Measurements from ENCODE around the gene KDELR1. TPM values are rescaled to one million over a fixed set of nuclear protein-coding genes. Genes with fewer than 3 reads are reported as not detected.

KDELR1 gene
- total and polyA plus RNA-seq, 2 of the 13 experiments (the other 11 are each of a cell fraction or from before 2014, with no cell fraction given): 134 to 185 TPM

GRCh38 chr19:48362716-48363499, 28.4 kb downstream of the KDELR1 start (continued):
- TF ChIP-seq ZNF646 (CRISPR knock-in tag; IDR thresholded peaks at IDR 0.05) (no peak), CBX5 (CRISPR knock-in tag; IDR thresholded peaks at IDR 0.05; ENCODE audit: borderline replicate concordance) (0 out of 2 replicates have a peak, but pooled peaks have one; percentile 22), ZNF354B (CRISPR knock-in tag; IDR thresholded peaks at IDR 0.05) (no peak), ATF1 (CRISPR knock-in tag; IDR thresholded peaks at IDR 0.05) (no peak), ZNF230 (CRISPR knock-in tag; IDR thresholded peaks at IDR 0.05) (no peak; the same call in 1 of the 2 replicates), SMAD1 (CRISPR knock-in tag; IDR thresholded peaks at IDR 0.05; ENCODE audit: borderline replicate concordance, low read depth) (no peak), ZNF737 (CRISPR knock-in tag; IDR thresholded peaks at IDR 0.05; ENCODE audit: borderline replicate concordance) (no peak), SAP130 (CRISPR knock-in tag; IDR thresholded peaks at IDR 0.05; ENCODE audit: low read depth) (no peak; the same call in 1 of the 2 replicates), ARHGAP35 (CRISPR knock-in tag; IDR thresholded peaks at IDR 0.05; ENCODE audit: borderline replicate concordance) (no peak), KAT8 (CRISPR knock-in tag; IDR thresholded peaks at IDR 0.05) (no peak), ZBTB3 (CRISPR knock-in tag; IDR thresholded peaks at IDR 0.05; ENCODE audit: borderline replicate concordance, low read depth) (peak; percentile 51; the same call in 1 of the 2 replicates), ZNF546 (CRISPR knock-in tag; conservative IDR thresholded peaks at IDR 0.05) (no peak)
- TF ChIP-seq, protein P1, sequence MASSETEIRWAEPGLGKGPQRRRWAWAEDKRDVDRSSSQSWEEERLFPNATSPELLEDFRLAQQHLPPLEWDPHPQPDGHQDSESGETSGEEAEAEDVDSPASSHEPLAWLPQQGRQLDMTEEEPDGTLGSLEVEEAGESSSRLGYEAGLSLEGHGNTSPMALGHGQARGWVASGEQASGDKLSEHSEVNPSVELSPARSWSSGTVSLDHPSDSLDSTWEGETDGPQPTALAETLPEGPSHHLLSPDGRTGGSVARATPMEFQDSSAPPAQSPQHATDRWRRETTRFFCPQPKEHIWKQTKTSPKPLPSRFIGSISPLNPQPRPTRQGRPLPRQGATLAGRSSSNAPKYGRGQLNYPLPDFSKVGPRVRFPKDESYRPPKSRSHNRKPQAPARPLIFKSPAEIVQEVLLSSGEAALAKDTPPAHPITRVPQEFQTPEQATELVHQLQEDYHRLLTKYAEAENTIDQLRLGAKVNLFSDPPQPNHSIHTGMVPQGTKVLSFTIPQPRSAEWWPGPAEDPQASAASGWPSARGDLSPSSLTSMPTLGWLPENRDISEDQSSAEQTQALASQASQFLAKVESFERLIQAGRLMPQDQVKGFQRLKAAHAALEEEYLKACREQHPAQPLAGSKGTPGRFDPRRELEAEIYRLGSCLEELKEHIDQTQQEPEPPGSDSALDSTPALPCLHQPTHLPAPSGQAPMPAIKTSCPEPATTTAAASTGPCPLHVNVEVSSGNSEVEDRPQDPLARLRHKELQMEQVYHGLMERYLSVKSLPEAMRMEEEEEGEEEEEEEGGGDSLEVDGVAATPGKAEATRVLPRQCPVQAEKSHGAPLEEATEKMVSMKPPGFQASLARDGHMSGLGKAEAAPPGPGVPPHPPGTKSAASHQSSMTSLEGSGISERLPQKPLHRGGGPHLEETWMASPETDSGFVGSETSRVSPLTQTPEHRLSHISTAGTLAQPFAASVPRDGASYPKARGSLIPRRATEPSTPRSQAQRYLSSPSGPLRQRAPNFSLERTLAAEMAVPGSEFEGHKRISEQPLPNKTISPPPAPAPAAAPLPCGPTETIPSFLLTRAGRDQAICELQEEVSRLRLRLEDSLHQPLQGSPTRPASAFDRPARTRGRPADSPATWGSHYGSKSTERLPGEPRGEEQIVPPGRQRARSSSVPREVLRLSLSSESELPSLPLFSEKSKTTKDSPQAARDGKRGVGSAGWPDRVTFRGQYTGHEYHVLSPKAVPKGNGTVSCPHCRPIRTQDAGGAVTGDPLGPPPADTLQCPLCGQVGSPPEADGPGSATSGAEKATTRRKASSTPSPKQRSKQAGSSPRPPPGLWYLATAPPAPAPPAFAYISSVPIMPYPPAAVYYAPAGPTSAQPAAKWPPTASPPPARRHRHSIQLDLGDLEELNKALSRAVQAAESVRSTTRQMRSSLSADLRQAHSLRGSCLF (CRISPR knock-in tag; IDR thresholded peaks at IDR 0.05; ENCODE audit: borderline replicate concordance): no peak
- TF ChIP-seq, protein P2, sequence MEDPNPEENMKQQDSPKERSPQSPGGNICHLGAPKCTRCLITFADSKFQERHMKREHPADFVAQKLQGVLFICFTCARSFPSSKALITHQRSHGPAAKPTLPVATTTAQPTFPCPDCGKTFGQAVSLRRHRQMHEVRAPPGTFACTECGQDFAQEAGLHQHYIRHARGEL (CRISPR knock-in tag; IDR thresholded peaks at IDR 0.05): no peak
- TF ChIP-seq, protein P3, sequence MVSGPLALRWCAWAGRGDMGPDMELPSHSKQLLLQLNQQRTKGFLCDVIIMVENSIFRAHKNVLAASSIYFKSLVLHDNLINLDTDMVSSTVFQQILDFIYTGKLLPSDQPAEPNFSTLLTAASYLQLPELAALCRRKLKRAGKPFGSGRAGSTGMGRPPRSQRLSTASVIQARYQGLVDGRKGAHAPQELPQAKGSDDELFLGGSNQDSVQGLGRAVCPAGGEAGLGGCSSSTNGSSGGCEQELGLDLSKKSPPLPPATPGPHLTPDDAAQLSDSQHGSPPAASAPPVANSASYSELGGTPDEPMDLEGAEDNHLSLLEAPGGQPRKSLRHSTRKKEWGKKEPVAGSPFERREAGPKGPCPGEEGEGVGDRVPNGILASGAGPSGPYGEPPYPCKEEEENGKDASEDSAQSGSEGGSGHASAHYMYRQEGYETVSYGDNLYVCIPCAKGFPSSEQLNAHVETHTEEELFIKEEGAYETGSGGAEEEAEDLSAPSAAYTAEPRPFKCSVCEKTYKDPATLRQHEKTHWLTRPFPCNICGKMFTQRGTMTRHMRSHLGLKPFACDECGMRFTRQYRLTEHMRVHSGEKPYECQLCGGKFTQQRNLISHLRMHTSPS (CRISPR knock-in tag; IDR thresholded peaks at IDR 0.05; ENCODE audit: low read depth): no peak

Measured in HepG2 (cell line).